Type B pancreatic cell (in vitro differentiated cells): Measurements from ENCODE around the gene CRB1. TPM values are rescaled to one million over a fixed set of nuclear protein-coding genes. Genes with fewer than 3 reads are reported as not detected.

Experiments used
- DNase-seq: peaks from one replicate; pipeline ENCODE4 v3.0.0; 2021; ENCODE audit warnings: mixed read lengths; ENCODE audit not compliant: unreplicated experiment; ENCODE audit errors: extremely low spot score
- H3K27ac Mint-ChIP-seq: 2 replicates; pipeline ENCODE4 v1.8.0; 2021; ENCODE audit warnings: mild to moderate bottlenecking, mixed read lengths
- H3K27me3 Mint-ChIP-seq: 2 replicates; pipeline ENCODE4 v1.8.0; 2021; ENCODE audit warnings: mixed read lengths
- H3K36me3 Mint-ChIP-seq: 2 replicates; pipeline ENCODE4 v1.8.0; 2021; ENCODE audit warnings: mixed read lengths
- H3K4me1 Mint-ChIP-seq: one replicate; pipeline ENCODE4 v1.8.0; 2021; ENCODE audit warnings: mixed read lengths; ENCODE audit not compliant: unreplicated experiment
- H3K4me3 Mint-ChIP-seq: 2 replicates; pipeline ENCODE4 v1.8.0; 2021; ENCODE audit warnings: mild to moderate bottlenecking, mixed read lengths
- H3K9me3 Mint-ChIP-seq: 2 replicates; pipeline ENCODE4 v1.8.0; 2021; ENCODE audit warnings: mixed read lengths
- long read RNA-seq: library from polyadenylated mRNA; unstranded; transcript quantifications from one replicate; pipeline ENCODE4 v2.0.0, GENCODE V29; 2020
- total RNA-seq: library from RNA; stranded (reverse); gene quantifications from 2 replicates; pipeline ENCODE4 v1.2.1, GENCODE V29; 2021; ENCODE audit warnings: low replicate concordance
- TF ChIP-seq, protein P1 (sequence below): fragments of 200-600 bp; sonication (generic); conservative IDR thresholded peaks from 2 replicates; pipeline ENCODE4 v1.5.0; 2021; ENCODE audit warnings: antibody characterized with exemption, mild to moderate bottlenecking

CRB1 gene
- total RNA-seq, result 5.7 and 14.7 TPM in 2 replicates
- long read RNA-seq, partial matches to known transcripts, result 35 of 44 reads
- long read RNA-seq, other reads (novel, unspliced or antisense), result 9 of 44 reads

DNA sequence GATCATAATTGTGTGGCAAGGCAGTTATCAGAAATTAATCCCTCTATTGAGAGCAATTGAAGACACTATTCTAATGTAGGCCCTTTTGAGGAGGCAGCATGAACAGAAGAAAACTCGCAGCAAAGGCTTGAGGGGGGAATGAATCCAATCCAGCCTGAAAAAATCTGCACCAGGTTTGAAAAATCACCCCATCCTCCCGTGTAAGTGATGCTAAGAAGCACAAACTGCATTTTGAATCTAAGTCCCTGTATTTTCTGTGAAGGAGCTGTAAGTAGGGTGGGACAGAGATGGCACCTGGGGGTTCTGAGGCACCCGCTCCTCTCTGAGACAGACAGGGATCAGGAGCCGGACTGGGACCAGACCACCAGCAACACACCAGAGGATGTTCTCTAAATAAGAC lies at the start of gene CRB1:
CRB1 (plus strand) TSS at position 241 of the 400 bp plus-strand sequence. CDS start 161 bp downstream, outside the sequence.
- no peaks in the 10 kb centered on the region for H3K36me3 Mint-ChIP-seq
- H3K4me3 Mint-ChIP-seq, result no peak within 1 kb of the TSS
- no peaks in the 10 kb centered on the region for H3K9me3 Mint-ChIP-seq
- H3K27me3 Mint-ChIP-seq, result no peaks in the 10 kb centered on the region
- TF ChIP-seq, protein P1, sequence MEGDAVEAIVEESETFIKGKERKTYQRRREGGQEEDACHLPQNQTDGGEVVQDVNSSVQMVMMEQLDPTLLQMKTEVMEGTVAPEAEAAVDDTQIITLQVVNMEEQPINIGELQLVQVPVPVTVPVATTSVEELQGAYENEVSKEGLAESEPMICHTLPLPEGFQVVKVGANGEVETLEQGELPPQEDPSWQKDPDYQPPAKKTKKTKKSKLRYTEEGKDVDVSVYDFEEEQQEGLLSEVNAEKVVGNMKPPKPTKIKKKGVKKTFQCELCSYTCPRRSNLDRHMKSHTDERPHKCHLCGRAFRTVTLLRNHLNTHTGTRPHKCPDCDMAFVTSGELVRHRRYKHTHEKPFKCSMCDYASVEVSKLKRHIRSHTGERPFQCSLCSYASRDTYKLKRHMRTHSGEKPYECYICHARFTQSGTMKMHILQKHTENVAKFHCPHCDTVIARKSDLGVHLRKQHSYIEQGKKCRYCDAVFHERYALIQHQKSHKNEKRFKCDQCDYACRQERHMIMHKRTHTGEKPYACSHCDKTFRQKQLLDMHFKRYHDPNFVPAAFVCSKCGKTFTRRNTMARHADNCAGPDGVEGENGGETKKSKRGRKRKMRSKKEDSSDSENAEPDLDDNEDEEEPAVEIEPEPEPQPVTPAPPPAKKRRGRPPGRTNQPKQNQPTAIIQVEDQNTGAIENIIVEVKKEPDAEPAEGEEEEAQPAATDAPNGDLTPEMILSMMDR, result no peak
- no peak for DNase-seq
- H3K27ac Mint-ChIP-seq, result no peak within 1 kb of the TSS
- peaks cover 5% of the 10 kb centered on the region for H3K4me1 Mint-ChIP-seq

DNA sequence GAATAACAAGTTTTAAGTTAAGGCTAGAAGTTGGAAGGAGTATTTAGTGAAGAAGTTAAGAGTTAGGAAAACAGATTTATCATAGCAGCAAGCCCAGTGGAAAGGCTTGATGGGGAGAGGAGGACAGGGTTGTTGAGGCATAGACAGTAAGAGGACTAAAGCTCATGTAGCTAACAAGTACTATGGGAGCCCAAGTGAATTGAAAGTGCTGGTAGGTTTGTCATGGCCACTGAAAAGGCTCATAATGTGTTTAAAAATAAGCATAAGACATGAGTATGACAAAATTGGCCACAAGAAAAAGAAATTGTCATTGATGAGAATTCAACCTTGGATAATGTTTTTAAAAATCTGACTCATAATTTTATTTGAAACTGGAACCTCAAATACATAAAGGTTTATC lies 49.2 kb upstream of the CRB1 start:
- H3K4me1 Mint-ChIP-seq, result no peaks in the 10 kb centered on the region
- TF ChIP-seq, protein P1, result no peak
- no peak for DNase-seq
- no peaks in the 10 kb centered on the region for H3K9me3 Mint-ChIP-seq
- H3K36me3 Mint-ChIP-seq, result no peaks in the 10 kb centered on the region
- H3K27ac Mint-ChIP-seq, result no peak overlapping the region
- no peaks in the 10 kb centered on the region for H3K27me3 Mint-ChIP-seq
- no peak overlapping the region for H3K4me3 Mint-ChIP-seq

DNA sequence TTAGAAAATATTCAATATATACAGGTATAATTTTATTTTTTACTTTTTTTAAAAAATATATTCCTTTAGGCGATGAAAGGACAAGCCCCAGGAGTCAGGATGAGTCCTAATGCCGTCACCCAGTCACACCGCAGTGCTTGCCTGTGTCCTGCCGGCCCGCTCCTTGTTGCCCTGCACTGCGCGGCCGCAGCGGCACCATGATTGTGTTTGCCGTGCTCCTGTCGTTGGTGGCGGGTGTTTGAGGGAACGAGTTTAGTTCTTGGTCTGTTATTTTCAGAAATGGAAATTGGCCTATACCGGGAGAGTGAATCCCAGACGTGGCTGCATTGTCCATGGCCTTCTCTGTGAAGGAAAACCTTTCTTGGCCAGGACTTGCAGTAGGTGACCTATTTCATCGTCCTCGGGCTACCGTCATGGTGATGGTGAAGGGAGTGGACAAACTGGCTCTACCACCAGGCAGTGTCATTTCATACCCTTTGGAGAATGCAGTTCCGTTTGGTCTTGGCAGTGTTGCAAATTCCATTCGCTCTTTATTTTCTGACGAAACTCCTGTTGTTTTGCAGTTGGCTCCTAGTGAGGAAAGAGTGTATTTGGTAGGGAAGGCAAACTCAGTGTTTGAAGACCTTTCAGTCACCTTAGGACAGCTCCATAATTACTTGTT lies 45.9 kb upstream of the CRB1 start:
- Mint-ChIP-seq H3K4me1 (no peaks in the 10 kb centered on the region), H3K36me3 (no peaks in the 10 kb centered on the region), H3K27me3 (no peaks in the 10 kb centered on the region), H3K9me3 (no peaks in the 10 kb centered on the region), H3K4me3 (no peak overlapping the region), H3K27ac (peak overlapping the region; percentile 39)
- no peak for DNase-seq
- TF ChIP-seq, protein P1, result no peak

DNA sequence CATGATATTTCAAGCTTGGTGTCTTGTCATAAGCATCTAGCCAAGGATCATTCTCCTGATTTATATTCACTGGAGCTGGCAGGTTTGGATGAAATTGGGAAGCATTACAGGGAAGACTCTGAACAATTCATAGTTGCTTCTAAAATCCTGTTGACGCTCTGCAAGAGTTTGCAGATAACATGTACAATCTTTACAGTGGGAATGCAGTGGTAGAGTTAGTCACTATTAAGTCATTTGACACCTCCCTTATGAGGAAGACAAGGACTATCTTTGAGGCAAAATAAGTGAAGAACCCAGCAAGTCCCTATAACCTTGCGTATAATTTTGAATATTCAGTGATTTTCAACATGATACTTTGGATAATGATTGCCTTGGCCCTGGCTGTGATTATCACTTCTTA lies 45.3 kb upstream of the CRB1 start:
- no peak overlapping the region for H3K4me3 Mint-ChIP-seq
- H3K27ac Mint-ChIP-seq, result peak overlapping the region; percentile 39
- no peaks in the 10 kb centered on the region for H3K36me3 Mint-ChIP-seq
- H3K27me3 Mint-ChIP-seq, result no peaks in the 10 kb centered on the region
- DNase-seq, result no peak
- TF ChIP-seq, protein P1, result no peak
- H3K9me3 Mint-ChIP-seq, result no peaks in the 10 kb centered on the region
- H3K4me1 Mint-ChIP-seq, result no peaks in the 10 kb centered on the region

DNA sequence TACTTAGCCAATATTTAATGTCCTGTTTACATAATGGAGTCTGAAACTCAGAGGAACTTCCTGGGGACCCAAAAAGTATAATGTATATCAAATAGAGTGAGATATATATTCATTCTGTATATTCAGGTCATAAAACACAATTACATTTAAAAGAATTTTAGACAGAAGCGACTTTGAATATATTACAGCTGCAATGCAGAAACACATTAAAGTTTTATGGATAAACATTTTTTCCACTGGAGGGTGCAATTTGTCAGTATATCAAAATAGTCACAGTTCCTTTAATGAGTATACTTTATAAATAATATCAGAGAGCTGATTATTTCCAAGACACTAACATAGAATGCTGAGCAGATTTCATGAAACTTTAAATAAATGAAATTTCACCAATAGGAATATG lies 43.9 kb upstream of the CRB1 start:
- H3K27me3 Mint-ChIP-seq, result no peaks in the 10 kb centered on the region
- H3K4me1 Mint-ChIP-seq, result no peaks in the 10 kb centered on the region
- TF ChIP-seq, protein P1, result no peak
- no peak for DNase-seq
- no peaks in the 10 kb centered on the region for H3K36me3 Mint-ChIP-seq
- H3K4me3 Mint-ChIP-seq, result no peak overlapping the region
- no peak overlapping the region for H3K27ac Mint-ChIP-seq
- H3K9me3 Mint-ChIP-seq, result no peaks in the 10 kb centered on the region
